Heart left ventricle (tissue), 13 donors: ENCODE data around the gene ARID2.

ENCODE experiments used
- CTCF ChIP-seq, 12 donors: fragments of 200-600 bp; sonication (generic) in 4 of 12; IDR thresholded peaks; one replicate each; pipeline versions ENCODE4 v1.5.0 to v1.8.0; 2018 to 2022; ENCODE audit warnings: antibody characterized with exemption in 12 of 12, mild to moderate bottlenecking in 5 of 12
- POLR2A ChIP-seq, 2 donors: fragments of 450-650 bp; IDR thresholded peaks; one replicate each; pipeline ENCODE4 v1.6.1; 2017; ENCODE audit warnings: antibody characterized with exemption in 2 of 2, mild to moderate bottlenecking in 2 of 2, moderate library complexity in 2 of 2
- donor health status: ischemic (EF 13 %, LVEDD 7.1; RV severe dilation, severe dysfunction).
- donor health status: DM: no; HTN: yes; CAD: no.
- donor health status: DM: no; HTN: no; CAD: no.
- donor health status: ischemic (EF 25% LVEDD 6.9; RV normal size, moderate dysfunction).
- donor health status: ischemic (EF 25% LVEDD 5.7; RV mildly dilated, moderate dysfunction).
- donor health status: ischemic (EF 35%, LVEDD 5.7; RV mildly dilated, moderate dysfunction).
- donor health status: nonischemic (EF 11% LVEDD 7.7; RV severe dilation, severe dysfunction).
- donor health status: DM: yes; HTN: yes; CAD: no.
- donor health status: PGD.
- donor health status: ischemic (EF 29% LVEDD 5.4; RV normal size, mild dysfunction).
- donor health status: nonischemic (EF 23%, LVEDD 6.1; RV moderate dilation, normal function).

GRCh38 chr12:45849289-45849688 lies 119.8 kb downstream of the ARID2 start:
- no peak for TF ChIP-seq CTCF (IDR thresholded peaks at IDR 0.05)
- no peak for TF ChIP-seq POLR2A (IDR thresholded peaks at IDR 0.05)
